Osteocyte (in vitro differentiated cells): ENCODE data around the gene PKIB. TPM values are rescaled to one million over a fixed set of nuclear protein-coding genes. Genes with fewer than 3 reads are reported as not detected.

Source experiments
- DNase-seq: peaks from one replicate; pipeline ENCODE4 v3.0.0; 2021; ENCODE audit warnings: mixed read lengths; ENCODE audit not compliant: unreplicated experiment; ENCODE audit errors: extremely low spot score
- H3K27ac Mint-ChIP-seq: one replicate; pipeline ENCODE4 v1.8.0; 2021; ENCODE audit warnings: mild to moderate bottlenecking, mixed read lengths; ENCODE audit not compliant: unreplicated experiment
- H3K27me3 Mint-ChIP-seq: one replicate; pipeline ENCODE4 v1.8.0; 2021; ENCODE audit warnings: mixed read lengths; ENCODE audit not compliant: unreplicated experiment
- H3K36me3 Mint-ChIP-seq: one replicate; pipeline ENCODE4 v1.8.0; 2021; ENCODE audit warnings: mixed read lengths; ENCODE audit not compliant: unreplicated experiment
- H3K4me1 Mint-ChIP-seq: one replicate; pipeline ENCODE4 v1.8.0; 2021; ENCODE audit warnings: mixed read lengths; ENCODE audit not compliant: unreplicated experiment
- H3K4me3 Mint-ChIP-seq: one replicate; pipeline ENCODE4 v1.8.0; 2021; ENCODE audit warnings: mild to moderate bottlenecking, moderate library complexity, mixed read lengths; ENCODE audit not compliant: unreplicated experiment
- H3K9me3 Mint-ChIP-seq: one replicate; pipeline ENCODE4 v1.8.0; 2021; ENCODE audit warnings: mixed read lengths; ENCODE audit not compliant: unreplicated experiment
- CTCF ChIP-seq: fragments of 200-600 bp; sonication (generic); IDR thresholded peaks from 2 replicates; pipeline ENCODE4 v1.5.0; 2021; ENCODE audit warnings: antibody characterized with exemption, mild to moderate bottlenecking, moderate library complexity
- total RNA-seq: library from RNA; stranded (reverse); gene quantifications from 2 replicates; pipeline ENCODE4 v1.2.1, GENCODE V29; 2021

Gene PKIB
- total RNA-seq, 1 donor from 2014 or later, result 35.0 TPM

DNA sequence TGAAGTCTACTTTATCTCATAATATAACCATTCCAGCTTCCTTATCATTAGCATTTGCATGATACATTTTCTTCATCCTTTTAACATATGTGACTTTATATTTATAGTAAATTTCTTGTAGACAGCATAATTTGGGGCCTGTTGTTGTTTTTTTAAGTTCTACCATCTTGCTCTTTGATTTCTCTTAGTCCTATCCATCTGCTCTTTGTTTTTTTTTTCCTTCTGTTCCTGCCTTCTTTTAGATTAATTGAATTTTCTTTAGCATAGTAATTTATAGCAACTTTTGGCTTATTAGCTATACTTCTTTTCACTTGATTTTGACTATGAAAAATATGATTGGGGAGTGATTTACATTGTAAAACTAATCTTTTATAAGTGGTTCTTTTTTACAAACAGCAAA lies 150.1 kb downstream of the PKIB start:
- no peak for DNase-seq
- Mint-ChIP-seq H3K27me3 (peaks cover 34% of the 10 kb centered on the region), H3K27ac (no peak overlapping the region), H3K9me3 (no peaks in the 10 kb centered on the region), H3K4me3 (no peak overlapping the region), H3K4me1 (no peaks in the 10 kb centered on the region), H3K36me3 (no peaks in the 10 kb centered on the region)
- TF ChIP-seq CTCF, result no peak

GRCh38 chr6:122766256-122766655 lies 156.1 kb downstream of the PKIB start:
- no peak for DNase-seq
- H3K36me3 Mint-ChIP-seq, result no peaks in the 10 kb centered on the region
- peaks cover 45% of the 10 kb centered on the region for H3K27me3 Mint-ChIP-seq
- H3K4me1 Mint-ChIP-seq, result no peaks in the 10 kb centered on the region
- no peak overlapping the region for H3K27ac Mint-ChIP-seq
- H3K4me3 Mint-ChIP-seq, result no peak overlapping the region
- H3K9me3 Mint-ChIP-seq, result no peaks in the 10 kb centered on the region
- no peak for TF ChIP-seq CTCF

DNA sequence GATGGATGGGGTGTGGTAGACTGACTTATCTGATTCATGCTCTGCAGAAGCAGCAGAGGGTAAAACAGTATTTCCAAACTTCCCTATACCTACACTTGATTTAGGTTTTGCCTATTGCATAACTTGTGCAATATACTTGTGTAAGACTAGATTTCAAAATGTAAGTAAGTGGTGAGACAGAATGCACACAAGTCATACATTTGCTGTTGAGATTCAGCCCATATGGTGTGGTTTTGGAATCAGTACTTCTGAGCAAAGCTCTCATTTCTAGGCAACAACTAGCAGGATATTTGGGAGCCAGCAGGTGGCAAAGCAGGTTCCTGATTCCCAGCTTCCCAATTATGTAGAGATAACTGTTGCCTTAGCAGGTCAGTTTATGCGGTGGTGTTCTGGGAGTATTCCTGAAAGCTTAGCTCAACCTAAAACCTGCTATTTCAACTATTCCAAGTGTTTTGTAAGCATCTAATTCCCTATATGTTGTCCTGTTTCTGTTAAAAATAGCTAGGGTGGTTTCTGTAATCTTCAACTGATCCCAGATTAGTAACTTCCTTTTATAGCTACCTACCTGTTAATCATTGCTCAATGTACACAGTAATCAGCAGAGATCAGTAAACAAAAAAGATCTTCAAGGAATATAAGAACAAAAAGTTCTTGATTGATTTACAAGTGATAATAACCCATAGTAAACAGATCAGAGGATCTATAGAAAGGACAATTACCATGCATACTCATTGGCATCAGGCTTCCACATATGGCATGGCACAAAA lies 160.8 kb downstream of the PKIB start:
- no peak for TF ChIP-seq CTCF
- H3K4me3 Mint-ChIP-seq, result no peak overlapping the region
- H3K27ac Mint-ChIP-seq, result no peak overlapping the region
- no peaks in the 10 kb centered on the region for H3K36me3 Mint-ChIP-seq
- H3K9me3 Mint-ChIP-seq, result peaks cover 4% of the 10 kb centered on the region
- no peak for DNase-seq
- H3K4me1 Mint-ChIP-seq, result no peaks in the 10 kb centered on the region
- peaks cover 39% of the 10 kb centered on the region for H3K27me3 Mint-ChIP-seq

GRCh38 chr6:122772724-122773415 lies 162.7 kb downstream of the PKIB start:
- peaks cover 33% of the 10 kb centered on the region for H3K27me3 Mint-ChIP-seq
- DNase-seq, result no peak
- no peak overlapping the region for H3K27ac Mint-ChIP-seq
- no peak for TF ChIP-seq CTCF
- no peaks in the 10 kb centered on the region for H3K36me3 Mint-ChIP-seq
- H3K9me3 Mint-ChIP-seq, result peaks cover 7% of the 10 kb centered on the region
- H3K4me3 Mint-ChIP-seq, result no peak overlapping the region
- no peaks in the 10 kb centered on the region for H3K4me1 Mint-ChIP-seq

Other genes with a start within 250 kb of the PKIB start
- gene HSF2, start 210.8 kb upstream of the PKIB start, total RNA-seq, result 15.5 and 15.8 TPM in 2 replicates
- gene SERINC1, start 138.6 kb upstream of the PKIB start, total RNA-seq, result 209 and 215 TPM in 2 replicates
- gene FABP7, start 169.3 kb downstream of the PKIB start, total RNA-seq, result not detected in 2 replicates
- 12.8 and 14.6 TPM in 2 replicates for gene SMPDL3A, start 178.9 kb downstream of the PKIB start, total RNA-seq